ENCODE measurements around the gene FMO5. TPM values are rescaled to one million over a fixed set of nuclear protein-coding genes. Genes with fewer than 3 reads are reported as not detected.

FMO5 gene
- total RNA-seq, 4 donors from 2014 or later, result 0.72 to 1.7 (median 1.2) TPM

DNA sequence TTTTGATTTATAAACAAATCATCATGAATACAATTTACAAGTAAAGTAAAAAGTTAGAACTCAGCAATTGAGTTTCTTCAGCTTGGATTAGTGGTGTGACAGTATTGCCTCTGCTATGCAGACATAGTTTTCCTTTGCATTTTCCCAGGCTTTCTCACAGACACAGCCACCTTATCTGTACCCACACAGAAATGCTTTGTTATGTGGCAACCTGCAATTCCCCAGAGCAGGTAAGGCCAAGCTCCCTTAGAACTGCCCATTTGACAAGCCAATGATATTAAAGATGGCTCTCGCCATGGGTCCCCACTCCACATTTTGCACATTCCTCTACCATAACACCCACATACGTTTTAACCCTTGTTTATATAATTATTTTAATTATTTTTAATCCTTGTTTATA is 14.2 kb downstream of the FMO5 start:
- Histone ChIP-seq H3K27me3 (no peaks in the 10 kb centered on the region), H3K36me3 (no peaks in the 10 kb centered on the region), H3K4me1 (no peaks in the 10 kb centered on the region), H3K9me3 (no peaks in the 10 kb centered on the region), H3K27ac (no peak overlapping the region), H3K4me3 (no peak overlapping the region)
- TF ChIP-seq, protein P1, sequence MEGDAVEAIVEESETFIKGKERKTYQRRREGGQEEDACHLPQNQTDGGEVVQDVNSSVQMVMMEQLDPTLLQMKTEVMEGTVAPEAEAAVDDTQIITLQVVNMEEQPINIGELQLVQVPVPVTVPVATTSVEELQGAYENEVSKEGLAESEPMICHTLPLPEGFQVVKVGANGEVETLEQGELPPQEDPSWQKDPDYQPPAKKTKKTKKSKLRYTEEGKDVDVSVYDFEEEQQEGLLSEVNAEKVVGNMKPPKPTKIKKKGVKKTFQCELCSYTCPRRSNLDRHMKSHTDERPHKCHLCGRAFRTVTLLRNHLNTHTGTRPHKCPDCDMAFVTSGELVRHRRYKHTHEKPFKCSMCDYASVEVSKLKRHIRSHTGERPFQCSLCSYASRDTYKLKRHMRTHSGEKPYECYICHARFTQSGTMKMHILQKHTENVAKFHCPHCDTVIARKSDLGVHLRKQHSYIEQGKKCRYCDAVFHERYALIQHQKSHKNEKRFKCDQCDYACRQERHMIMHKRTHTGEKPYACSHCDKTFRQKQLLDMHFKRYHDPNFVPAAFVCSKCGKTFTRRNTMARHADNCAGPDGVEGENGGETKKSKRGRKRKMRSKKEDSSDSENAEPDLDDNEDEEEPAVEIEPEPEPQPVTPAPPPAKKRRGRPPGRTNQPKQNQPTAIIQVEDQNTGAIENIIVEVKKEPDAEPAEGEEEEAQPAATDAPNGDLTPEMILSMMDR (IDR thresholded peaks at IDR 0.05 in 4 of 5, conservative IDR thresholded peaks at IDR 0.05 in 1 of 5), result no peak
- no peak for TF ChIP-seq POLR2A (IDR thresholded peaks at IDR 0.05)
- ATAC-seq (no peak), DNase-seq (no peak)
- intact Hi-C loops (cut with DNase I; ENCODE audit: low total_unique reads), result no loop called here
- in situ Hi-C loops (cut with MboI; ENCODE audit: low sequenced_read_pairs in 4 of 4), result no loop called here

GRCh38 chr1:147209825-147210821 is 15.0 kb downstream of the FMO5 start:
- no peaks in the 10 kb centered on the region for H3K36me3 ChIP-seq
- no peaks in the 10 kb centered on the region for H3K4me1 ChIP-seq
- no peaks in the 10 kb centered on the region for H3K9me3 ChIP-seq
- no peak overlapping the region for H3K27ac ChIP-seq
- ATAC-seq (no peak), DNase-seq (no peak)
- TF ChIP-seq, protein P1 (IDR thresholded peaks at IDR 0.05 in 4 of 5, conservative IDR thresholded peaks at IDR 0.05 in 1 of 5), result no peak
- TF ChIP-seq POLR2A (IDR thresholded peaks at IDR 0.05), result no peak
- intact Hi-C loops (cut with DNase I; ENCODE audit: low total_unique reads) (no loop called here), in situ Hi-C loops (cut with MboI; ENCODE audit: low sequenced_read_pairs in 4 of 4) (no loop called here)
- no peaks in the 10 kb centered on the region for H3K27me3 ChIP-seq
- H3K4me3 ChIP-seq, result no peak overlapping the region

- Histone ChIP-seq H3K27me3 (no peaks in the 10 kb centered on the region), H3K27ac (no peak overlapping the region), H3K9me3 (no peaks in the 10 kb centered on the region), H3K36me3 (no peaks in the 10 kb centered on the region), H3K4me1 (no peaks in the 10 kb centered on the region), H3K4me3 (no peak overlapping the region)
- ATAC-seq (no peak), DNase-seq (no peak)
- intact Hi-C loops (cut with DNase I; ENCODE audit: low total_unique reads) (no loop called here), in situ Hi-C loops (cut with MboI; ENCODE audit: low sequenced_read_pairs in 4 of 4) (no loop called here)
- TF ChIP-seq, protein P1 (IDR thresholded peaks at IDR 0.05 in 4 of 5, conservative IDR thresholded peaks at IDR 0.05 in 1 of 5), result no peak
- TF ChIP-seq POLR2A (IDR thresholded peaks at IDR 0.05), result no peak
These were observed 16.5 kb downstream of the FMO5 start for GRCh38 chr1:147208619-147209018.

DNA sequence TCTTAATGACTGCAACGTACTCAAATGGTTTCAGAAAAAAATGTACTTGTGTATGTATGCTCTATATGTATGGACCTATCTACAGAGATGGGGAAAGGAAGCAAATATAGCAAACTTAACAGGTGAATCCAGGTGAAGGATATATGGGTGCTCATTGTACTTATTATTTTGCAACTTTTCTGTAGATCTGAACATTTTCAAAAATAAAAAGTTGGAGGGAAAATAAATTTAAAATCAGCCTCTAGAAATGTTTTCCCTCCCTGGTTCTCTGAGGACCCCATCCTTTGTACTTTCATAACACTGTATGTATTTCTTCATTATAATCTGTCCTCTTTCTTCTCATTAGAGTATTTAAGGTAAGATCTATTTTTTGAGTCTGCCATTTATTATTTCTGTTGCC is 17.9 kb downstream of the FMO5 start:
- H3K27me3 ChIP-seq, result no peaks in the 10 kb centered on the region
- TF ChIP-seq, protein P1 (IDR thresholded peaks at IDR 0.05 in 4 of 5, conservative IDR thresholded peaks at IDR 0.05 in 1 of 5), result no peak
- no peak for TF ChIP-seq POLR2A (IDR thresholded peaks at IDR 0.05)
- no peaks in the 10 kb centered on the region for H3K36me3 ChIP-seq
- DNase-seq (no peak), ATAC-seq (no peak)
- no peaks in the 10 kb centered on the region for H3K9me3 ChIP-seq
- no peak overlapping the region for H3K4me3 ChIP-seq
- in situ Hi-C loops (cut with MboI; ENCODE audit: low sequenced_read_pairs in 4 of 4) (no loop called here), intact Hi-C loops (cut with DNase I; ENCODE audit: low total_unique reads) (no loop called here)
- H3K4me1 ChIP-seq, result no peaks in the 10 kb centered on the region
- H3K27ac ChIP-seq, result no peak overlapping the region

Data from gastrocnemius medialis (tissue), 4 donors.